Endothelial cell of umbilical vein (primary cell): ENCODE results near the gene CCSAP. TPM values are rescaled to one million over a fixed set of nuclear protein-coding genes. Genes with fewer than 3 reads are reported as not detected.

Experiments
- BruUV-seq: library from RNA; stranded (reverse); fragments of 400-500 nt; replicated peaks from 2 replicates; lab custom pipeline; 2021; lab: Mats Ljungman, UMichigan
- CTCF ChIA-PET: fragments of 300-600, 350-600 bp; sonication (Branson Sonifier 250); formaldehyde crosslinking; loops from one replicate; lab custom pipeline; 2021; ENCODE audit warnings: antibody characterized with exemption, inconsistent platforms; lab: Charles Lee
- POLR2A ChIA-PET: fragments of 300-600, 350-600 bp; sonication (Branson Sonifier 250); formaldehyde crosslinking; loops from one replicate; lab custom pipeline; 2021; ENCODE audit warnings: antibody characterized with exemption, inconsistent platforms; lab: Charles Lee
- DNase-seq: peaks from one replicate; pipeline ENCODE4 v3.0.0-alpha.2; 2011; ENCODE audit warnings: low read depth, low spot score
- FAIRE-seq: peaks from 2 replicates; lab custom pipeline; 2011; peaks lifted over from hg19 to GRCh38; lab: Jason Lieb, UNC
- H2AFZ ChIP-seq: 2 replicates; pipeline ENCODE4 v1.6.0; 2012; ENCODE audit warnings: low read depth, low read length, control low read depth, inconsistent platforms
- H3K27ac ChIP-seq: 2 replicates; pipeline ENCODE4 v1.5.1; 2011; ENCODE audit warnings: low read depth, mild to moderate bottlenecking, control low read depth, low read length, moderate library complexity; ENCODE audit not compliant: insufficient read depth
- H3K27me3 ChIP-seq, 2 experiments: 2 replicates each; pipeline versions ENCODE4 v1.6.0 to v1.6.1; 2011; ENCODE audit warnings: low read length in 2 of 2, mixed read lengths in 1 of 2; ENCODE audit not compliant: control insufficient read depth in 2 of 2, insufficient read depth in 2 of 2
- H3K36me3 ChIP-seq, 2 experiments: 2 replicates in 1 of 2; 3 replicates in 1 of 2; pipeline ENCODE4 v1.5.1; 2011; ENCODE audit warnings: low read length in 2 of 2, mild to moderate bottlenecking in 1 of 2, moderate library complexity in 1 of 2; ENCODE audit not compliant: control insufficient read depth in 2 of 2, insufficient read depth in 2 of 2; ENCODE audit errors: extremely low read depth in 1 of 2
- H3K4me1 ChIP-seq: 3 replicates; pipeline ENCODE4 v1.5.1; 2011; ENCODE audit warnings: mild to moderate bottlenecking, low read length; ENCODE audit not compliant: control insufficient read depth, insufficient read depth; ENCODE audit errors: extremely low read depth
- H3K4me2 ChIP-seq: 2 replicates; pipeline ENCODE4 v1.6.1; 2011; ENCODE audit warnings: low read length, control low read depth, mixed read lengths; ENCODE audit not compliant: insufficient read depth
- H3K4me3 ChIP-seq, 3 experiments: fragments of 200-600 bp in 1 of 3; sonication (generic), shearing (Covaris generic) in 1 of 3; replicated peaks in 1 of 3; 2 replicates each; pipeline ENCODE4 v1.5.1; 2011 to 2016; ENCODE audit warnings: control low read depth in 3 of 3, low read length in 3 of 3, mild to moderate bottlenecking in 2 of 3, inconsistent platforms in 1 of 3, low read depth in 1 of 3, moderate library complexity in 1 of 3; ENCODE audit not compliant: insufficient read depth in 1 of 3
- H3K79me2 ChIP-seq: 2 replicates; pipeline ENCODE4 v1.6.0; 2012; ENCODE audit warnings: low read length, inconsistent platforms; ENCODE audit not compliant: control insufficient read depth, insufficient read depth
- H3K9ac ChIP-seq: replicated peaks from 2 replicates; pipeline ENCODE3; 2011; ENCODE audit warnings: low read length, control low read depth; ENCODE audit not compliant: insufficient read depth; ENCODE audit errors: extremely low read depth
- H3K9me1 ChIP-seq: replicated peaks from 3 replicates; pipeline ENCODE4 v1.6.0; 2011; ENCODE audit warnings: mild to moderate bottlenecking, low read length; ENCODE audit not compliant: control insufficient read depth, insufficient read depth; ENCODE audit errors: extremely low read depth
- H3K9me3 ChIP-seq: replicated peaks from 2 replicates; pipeline ENCODE4 v1.5.1; 2012; ENCODE audit warnings: low read length, inconsistent platforms; ENCODE audit not compliant: control insufficient read depth, insufficient read depth
- H4K20me1 ChIP-seq: replicated peaks from 2 replicates; pipeline ENCODE3; 2011; ENCODE audit warnings: mild to moderate bottlenecking, low read length; ENCODE audit not compliant: control insufficient read depth, insufficient read depth; ENCODE audit errors: extremely low read depth
- CTCF ChIP-seq, 2 donors: IDR thresholded peaks; 1 replicate in 1 of 2; 2 replicates in 1 of 2; pipeline ENCODE4 v1.5.1; 2011; ENCODE audit warnings: low read length in 2 of 2, mild to moderate bottlenecking in 2 of 2, moderate library complexity in 2 of 2, control low read depth in 1 of 2, inconsistent platforms in 1 of 2, low read depth in 1 of 2; ENCODE audit not compliant: insufficient read depth in 1 of 2; ENCODE audit errors: extremely low read depth in 1 of 2
- EZH2 ChIP-seq: IDR thresholded peaks from 2 replicates; pipeline ENCODE4 v1.6.1; 2012; ENCODE audit warnings: borderline replicate concordance, low read depth, mild to moderate bottlenecking, moderate library complexity, low read length, inconsistent platforms; ENCODE audit not compliant: severe bottlenecking
- FOS ChIP-seq: IDR thresholded peaks from 2 replicates; pipeline ENCODE4 v1.6.1; 2011; ENCODE audit warnings: mild to moderate bottlenecking, low read length, moderate library complexity, borderline replicate concordance; ENCODE audit not compliant: insufficient read depth
- GATA2 ChIP-seq: IDR thresholded peaks from 2 replicates; pipeline ENCODE4 v1.7.0; 2011; ENCODE audit warnings: low read depth, mild to moderate bottlenecking, moderate library complexity, mixed read lengths, low read length; ENCODE audit not compliant: insufficient read length, insufficient read depth
- JUN ChIP-seq: IDR thresholded peaks from 2 replicates; pipeline ENCODE4 v1.6.1; 2011; ENCODE audit warnings: borderline replicate concordance, low read depth; ENCODE audit not compliant: insufficient read length, insufficient read depth
- MYC ChIP-seq: IDR thresholded peaks from one replicate; pipeline ENCODE4 v1.6.1; 2011; ENCODE audit warnings: mild to moderate bottlenecking, low read depth, low read length
- POLR2A ChIP-seq: IDR thresholded peaks from 2 replicates; pipeline ENCODE4 v1.6.1; 2012; ENCODE audit warnings: low read depth, mild to moderate bottlenecking, control low read depth, low read length
- POLR2AphosphoS5 ChIP-seq: IDR thresholded peaks from 2 replicates; pipeline ENCODE4 v1.6.1; 2012; ENCODE audit warnings: low read depth, mild to moderate bottlenecking, control low read depth, low read length, moderate library complexity; ENCODE audit not compliant: insufficient read depth
- dilution Hi-C: fragments of 300-500 bp; cut with MboI; formaldehyde crosslinking; loops from one replicate; pipeline ENCODE4 v1.15.0; 2019; ENCODE audit warnings: low sequenced_read_pairs; ENCODE audit not compliant: extremely low pct_ligation_motif_present
- intact Hi-C: fragments of 100-400 bp; cut with micrococcal nuclease; formaldehyde crosslinking; loops from one replicate; pipeline ENCODE4 v1.10.0; 2022
- polyA plus RNA-seq, 4 experiments: library from polyadenylated mRNA; depleted of rRNA in 3 of 4; stranded (reverse) in 3 of 4; unstranded in 1 of 4; fragments of >200 nt; gene quantifications; 2 replicates each; pipeline versions ENCODE4 v1.2.1 to v1.2.3, GENCODE V29; 2011 to 2012; ENCODE audit warnings: missing spikeins in 1 of 4
- total RNA-seq: library from RNA; stranded (reverse); gene quantifications from 2 replicates; pipeline ENCODE4 v1.2.3, GENCODE V29; 2021
- TF ChIP-seq, protein P1 (sequence below): IDR thresholded peaks from 2 replicates; pipeline ENCODE4 v1.6.1; 2011; ENCODE audit not compliant: insufficient read depth, insufficient read length

Gene CCSAP
- total and polyA plus RNA-seq, 2 donors (not counting 3 experiments of a cell fraction or from before 2014, with no cell fraction given): 1.3 to 5.7 TPM

- Histone ChIP-seq H3K4me2 (no peak overlapping the region), H3K36me3 (no peaks in the 10 kb centered on the region), H3K9ac (no peak overlapping the region), H4K20me1 (peaks cover 7% of the 10 kb centered on the region), H3K27ac (no peak overlapping the region), H3K27me3 (no peaks in the 10 kb centered on the region), H3K79me2 (peaks cover 88% of the 10 kb centered on the region), H3K4me3 (no peak overlapping the region), H2AFZ (no peak overlapping the region), H3K9me3 (no peaks in the 10 kb centered on the region), H3K9me1 (no peaks in the 10 kb centered on the region), H3K4me1 (peaks cover 16% of the 10 kb centered on the region)
- TF ChIP-seq JUN (no peak), EZH2 (no peak), MYC (no peak), GATA2 (no peak), CTCF (IDR thresholded peaks at IDR 0.05; ENCODE audit: extremely low read depth in 1 of 2, insufficient read depth in 1 of 2, low read depth in 1 of 2, low read length in 2 of 2) (no peak), POLR2AphosphoS5 (no peak), POLR2A (no peak), FOS (no peak)
- TF ChIP-seq, protein P1, sequence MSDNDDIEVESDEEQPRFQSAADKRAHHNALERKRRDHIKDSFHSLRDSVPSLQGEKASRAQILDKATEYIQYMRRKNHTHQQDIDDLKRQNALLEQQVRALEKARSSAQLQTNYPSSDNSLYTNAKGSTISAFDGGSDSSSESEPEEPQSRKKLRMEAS: no peak
- no peak for FAIRE-seq
- intact Hi-C loops: no loop called here
- BruUV-seq: no TSS peak
- ChIA-PET CTCF (interaction anchor here (1.5 kb wide), 1 partner anchor 204 kb away, joined by 4 read pairs; no protein-coding TSS in a partner anchor), POLR2A (no interaction called here)
- DNase-seq: no peak
- dilution Hi-C loops: no loop called here
Measured at GRCh38 chr1:229278120-229278741, 64.6 kb downstream of the CCSAP start.
